A549 (cell line): Measurements from ENCODE around the gene LY6G5C.

Source experiments
- CHD2 ChIP-seq: fragments of 150-350 bp; IDR thresholded peaks from 2 replicates; pipeline ENCODE4 v1.6.1; 2014; ENCODE audit warnings: low read length; ENCODE audit not compliant: partially characterized antibody
- ESRRA ChIP-seq: fragments of 150-350 bp; IDR thresholded peaks from 2 replicates; pipeline ENCODE4 v1.6.1; 2014; ENCODE audit warnings: mild to moderate bottlenecking, low read length, borderline replicate concordance
- HDAC2 ChIP-seq: fragments of 200-600 bp; sonication (generic); IDR thresholded peaks from 2 replicates; pipeline ENCODE4 v1.6.1; 2016
- HOXB5 ChIP-seq: fragments of 250-450 bp; sonication (Bioruptor Pico); IDR thresholded peaks from 2 replicates; pipeline ENCODE4 v1.5.0; 2020; ENCODE audit warnings: mild to moderate bottlenecking, moderate library complexity
- PHF8 ChIP-seq: fragments of 200-600 bp; sonication (generic); IDR thresholded peaks from 2 replicates; pipeline ENCODE4 v1.6.1; 2016; ENCODE audit warnings: low read depth, mild to moderate bottlenecking, antibody characterized with exemption, moderate library complexity, borderline replicate concordance
- POLR2A ChIP-seq: IDR thresholded peaks from 2 replicates; pipeline ENCODE4 v1.6.1; 2012; ENCODE audit warnings: mild to moderate bottlenecking, low read length
- RAD21 ChIP-seq, 2 experiments: fragments of >200 bp in 1 of 2; sonication (Bioruptor Twin) in 1 of 2; formaldehyde crosslinking in 1 of 2; IDR thresholded peaks in 1 of 2; conservative IDR thresholded peaks in 1 of 2; 2 replicates in 1 of 2; 3 replicates in 1 of 2; pipeline ENCODE4 v1.6.1; 2012 to 2018; ENCODE audit warnings: inconsistent platforms in 1 of 2
- TF ChIP-seq, protein P1 (sequence below): fragments of >200 bp; sonication (Bioruptor Twin); formaldehyde crosslinking; IDR thresholded peaks from 3 replicates; pipeline ENCODE4 v1.5.1; 2016

DNA sequence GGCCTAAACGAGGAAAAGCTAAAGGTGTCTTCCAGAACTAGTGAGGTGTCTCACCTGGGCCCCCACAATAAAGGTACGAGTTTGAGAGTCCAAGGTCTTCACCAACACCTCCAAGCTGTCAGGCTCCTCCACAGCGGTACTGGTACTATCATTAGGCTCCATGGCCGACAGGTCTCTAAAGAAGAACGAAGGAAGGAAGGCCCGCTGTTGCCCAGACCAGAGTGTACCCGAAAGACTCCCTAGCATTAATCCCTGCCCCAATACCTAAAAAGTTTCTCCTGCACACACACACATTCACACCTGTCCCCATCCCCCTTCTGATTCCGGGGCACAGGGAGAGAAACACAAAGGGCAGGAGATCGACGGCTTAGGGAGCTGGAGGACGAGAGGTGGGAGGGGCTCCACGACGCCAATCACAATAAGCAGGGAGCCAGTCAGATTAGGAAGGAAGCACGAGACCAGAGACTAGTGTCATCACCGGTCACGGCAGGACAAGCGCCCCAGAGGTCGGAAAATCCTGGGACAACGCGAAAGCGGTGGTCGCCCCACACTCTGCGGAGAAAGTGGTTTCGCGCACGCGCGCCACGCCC is 29.2 kb downstream of the LY6G5C start:
- TF ChIP-seq ESRRA (no peak), HOXB5 (CRISPR knock-in tag) (no peak), CHD2 (no peak), PHF8 (no peak), HDAC2 (no peak), RAD21 (conservative IDR thresholded peaks at IDR 0.05 in 1 of 2, IDR thresholded peaks at IDR 0.05 in 1 of 2) (no peak), POLR2A (no peak)
- TF ChIP-seq, protein P1, sequence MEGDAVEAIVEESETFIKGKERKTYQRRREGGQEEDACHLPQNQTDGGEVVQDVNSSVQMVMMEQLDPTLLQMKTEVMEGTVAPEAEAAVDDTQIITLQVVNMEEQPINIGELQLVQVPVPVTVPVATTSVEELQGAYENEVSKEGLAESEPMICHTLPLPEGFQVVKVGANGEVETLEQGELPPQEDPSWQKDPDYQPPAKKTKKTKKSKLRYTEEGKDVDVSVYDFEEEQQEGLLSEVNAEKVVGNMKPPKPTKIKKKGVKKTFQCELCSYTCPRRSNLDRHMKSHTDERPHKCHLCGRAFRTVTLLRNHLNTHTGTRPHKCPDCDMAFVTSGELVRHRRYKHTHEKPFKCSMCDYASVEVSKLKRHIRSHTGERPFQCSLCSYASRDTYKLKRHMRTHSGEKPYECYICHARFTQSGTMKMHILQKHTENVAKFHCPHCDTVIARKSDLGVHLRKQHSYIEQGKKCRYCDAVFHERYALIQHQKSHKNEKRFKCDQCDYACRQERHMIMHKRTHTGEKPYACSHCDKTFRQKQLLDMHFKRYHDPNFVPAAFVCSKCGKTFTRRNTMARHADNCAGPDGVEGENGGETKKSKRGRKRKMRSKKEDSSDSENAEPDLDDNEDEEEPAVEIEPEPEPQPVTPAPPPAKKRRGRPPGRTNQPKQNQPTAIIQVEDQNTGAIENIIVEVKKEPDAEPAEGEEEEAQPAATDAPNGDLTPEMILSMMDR, result no peak
